Inflammatory macrophage (primary cell): ENCODE measurements around the gene GPRC5C.

Source experiments
- DNase-seq, 2 donors: peaks; one replicate each; pipeline ENCODE4 v3.0.0-alpha.2; 2020 to 2022

The GPRC5C gene

DNA sequence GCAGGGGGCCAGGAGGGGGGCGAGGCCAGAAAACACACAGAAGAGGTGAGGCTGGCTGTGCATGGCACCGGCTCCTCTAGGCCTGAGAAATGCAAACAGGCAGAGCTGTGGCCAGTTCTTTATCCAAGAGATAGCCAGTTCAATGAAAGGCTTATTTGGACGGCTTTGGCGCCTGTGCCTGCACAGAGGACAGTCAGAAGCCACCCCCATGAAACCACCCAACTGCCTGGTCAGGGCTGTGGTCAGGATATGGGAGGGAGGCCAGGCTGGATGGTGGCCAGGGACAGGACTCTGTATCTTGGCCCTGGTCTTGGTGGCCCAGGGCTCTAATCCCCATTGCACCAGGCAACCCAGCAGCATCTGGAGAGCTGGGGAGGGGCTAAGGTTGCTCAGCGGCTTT lies 24.5 kb upstream of the GPRC5C start:
- no peak for DNase-seq

- no peak for DNase-seq
Measured at GRCh38 chr17:74408262-74408661, 23.6 kb upstream of the GPRC5C start.

- no peak for DNase-seq
Measured at GRCh38 chr17:74408815-74409214, 23.1 kb upstream of the GPRC5C start.

DNA sequence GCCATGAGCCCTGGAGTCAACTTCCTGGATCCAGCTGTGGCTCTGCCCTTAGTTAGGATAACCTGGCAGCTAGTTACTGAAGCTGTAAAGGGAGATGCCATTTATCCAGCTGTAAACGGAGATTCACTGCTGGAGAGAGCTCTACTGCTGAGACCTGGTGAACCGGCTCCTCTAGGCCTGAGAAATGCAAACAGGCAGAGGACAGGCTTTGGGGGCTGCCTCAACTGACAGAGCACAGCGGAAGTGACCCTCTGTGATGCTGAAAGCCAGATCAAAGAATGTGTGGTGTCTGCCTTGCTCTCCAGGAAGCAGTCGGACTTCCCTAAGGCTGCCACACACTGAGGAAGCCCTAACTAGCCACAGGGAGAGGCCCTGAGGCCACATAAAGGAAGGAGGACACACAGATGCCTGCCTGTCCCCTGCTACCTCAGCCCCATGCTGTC lies 21.9 kb upstream of the GPRC5C start:
- no peak for DNase-seq

DNA sequence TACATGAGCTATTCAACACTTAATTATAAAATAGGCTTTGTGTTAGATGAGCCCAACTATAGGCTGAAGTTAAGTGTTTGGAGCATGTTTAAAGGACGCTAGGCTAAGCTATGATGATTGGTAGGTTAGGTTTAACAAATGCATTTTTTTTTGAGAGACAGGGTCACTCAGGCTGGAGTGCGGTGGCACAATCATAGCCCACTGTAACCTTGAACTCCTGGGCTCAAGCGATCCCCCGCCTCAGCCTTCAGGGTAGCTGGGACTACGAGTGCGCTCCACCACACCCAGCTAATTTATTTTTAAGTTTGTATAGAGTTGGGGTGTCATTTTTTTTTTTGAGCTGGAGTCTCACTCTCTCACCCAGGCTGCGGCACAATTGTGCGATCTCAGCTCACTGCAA lies 19.3 kb upstream of the GPRC5C start:
- no peak for DNase-seq

GRCh38 chr17:74413491-74413890 lies 18.4 kb upstream of the GPRC5C start:
- DNase-seq: no peak

- DNase-seq: no peak
Measured at GRCh38 chr17:74414510-74414909, 17.4 kb upstream of the GPRC5C start.

- no peak for DNase-seq
Measured at GRCh38 chr17:74415608-74416396, 16.1 kb upstream of the GPRC5C start.

DNA sequence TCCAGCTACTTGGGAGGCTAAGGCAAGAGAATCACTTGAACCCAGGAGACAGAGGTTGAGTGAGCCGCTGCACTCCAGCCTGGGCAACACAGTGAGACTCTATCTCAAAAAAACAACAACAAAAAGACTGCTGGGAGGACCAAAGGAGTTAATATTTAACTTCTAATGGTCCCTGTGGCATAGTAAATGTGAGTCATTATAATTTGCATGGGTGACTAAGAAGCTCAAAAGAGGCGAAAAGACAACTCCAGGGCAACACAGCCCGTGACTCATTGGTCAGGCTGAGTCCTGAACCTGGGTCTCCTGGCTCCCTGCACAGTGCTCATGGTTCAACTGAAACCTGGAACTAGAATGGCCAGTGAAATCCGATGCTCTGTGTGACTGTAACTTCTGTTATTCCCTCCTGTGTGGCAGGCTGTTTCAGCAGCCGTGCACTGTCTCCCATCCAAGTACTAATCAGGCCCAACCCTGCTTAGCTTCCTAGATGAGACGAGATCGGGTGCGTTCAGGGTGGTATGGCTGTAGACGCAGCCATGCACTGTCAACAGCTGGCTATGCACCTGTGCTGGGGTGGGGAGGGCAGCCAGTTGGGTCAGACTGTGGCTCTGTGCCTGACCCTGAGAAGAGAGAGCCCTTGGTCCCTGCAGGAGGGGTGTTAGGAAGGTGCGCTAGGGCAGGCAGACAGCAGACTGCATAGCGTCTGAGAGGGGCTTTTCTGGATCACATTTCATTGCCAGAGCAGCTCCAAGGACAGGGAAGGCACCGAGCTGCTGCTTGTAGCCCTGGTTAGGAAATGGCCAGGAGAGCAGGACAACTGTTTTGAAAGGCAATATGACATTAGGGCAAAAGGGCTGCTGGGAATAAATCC lies 14.5 kb upstream of the GPRC5C start:
- peak; percentile 32 to 53 for DNase-seq

- DNase-seq: no peak
Measured at GRCh38 chr17:74419928-74420411, 11.9 kb upstream of the GPRC5C start.

DNA sequence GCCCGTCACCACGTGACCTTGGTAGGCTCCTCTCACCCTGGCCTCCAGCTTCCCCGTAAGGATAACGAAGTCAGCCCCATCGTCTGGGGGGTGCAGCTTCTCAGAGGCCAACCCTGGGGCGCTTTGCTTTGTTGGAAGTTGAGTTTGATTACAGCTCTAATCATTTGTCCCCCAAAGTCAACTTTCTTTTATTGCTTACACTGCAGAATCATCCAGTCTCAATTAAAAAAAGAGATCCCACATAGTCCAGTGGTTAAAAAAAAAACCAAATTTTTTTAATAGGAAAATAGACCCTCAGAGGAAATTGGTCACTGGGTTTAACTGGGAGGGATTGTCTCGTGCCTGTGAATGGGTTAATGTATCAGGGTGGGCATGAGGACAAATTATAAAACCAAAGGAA lies 7.8 kb upstream of the GPRC5C start:
- DNase-seq: no peak

DNA sequence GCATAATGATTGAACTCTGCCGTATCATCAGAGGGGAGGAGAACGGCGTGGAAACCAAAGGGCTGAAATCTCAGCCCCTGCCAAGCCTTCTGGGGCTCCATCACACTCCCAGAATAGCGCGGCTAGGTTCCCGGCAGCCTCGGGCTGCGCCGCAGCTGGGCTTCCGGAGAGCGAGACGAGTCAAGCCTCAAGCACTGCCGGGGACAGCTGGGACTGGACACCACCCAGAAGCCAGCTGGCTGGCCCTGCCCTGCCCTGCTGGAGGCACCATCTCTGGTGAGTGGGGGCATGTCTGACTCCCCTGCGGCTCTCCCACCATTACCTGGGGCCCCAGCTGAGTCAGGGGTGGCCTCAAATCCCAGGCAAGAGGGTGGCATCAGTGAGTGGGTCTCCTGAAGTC lies 7.2 kb upstream of the GPRC5C start:
- DNase-seq: no peak

DNA sequence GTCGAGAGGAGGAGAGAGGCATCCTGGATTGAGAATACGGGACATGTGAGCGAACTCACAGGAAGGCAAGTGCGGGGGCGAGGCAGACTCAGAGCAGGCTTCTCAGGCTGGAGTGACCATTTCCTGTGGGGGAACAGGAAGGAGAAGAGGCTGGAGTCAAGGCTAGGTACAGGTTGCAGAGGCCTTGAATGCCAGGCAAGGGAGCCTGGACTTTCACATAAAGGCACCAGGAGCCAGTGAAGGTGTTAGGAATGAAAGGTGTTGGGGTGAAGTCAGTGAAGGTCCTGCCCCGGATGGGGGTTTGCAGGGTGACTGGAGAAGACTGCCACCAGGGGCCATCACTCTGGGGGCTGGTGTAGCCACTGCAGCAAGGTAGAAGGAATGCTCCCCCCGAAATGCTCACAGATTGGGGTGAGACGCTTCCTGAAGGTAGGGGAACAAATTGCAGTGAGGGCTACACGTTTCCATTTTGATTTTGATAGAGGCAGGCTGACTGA lies 5.3 kb upstream of the GPRC5C start:
- DNase-seq: peak in 1 of 2 donors; percentile 18

- no peak for DNase-seq
Measured at GRCh38 chr17:74427048-74427762, 4.7 kb upstream of the GPRC5C start.

DNA sequence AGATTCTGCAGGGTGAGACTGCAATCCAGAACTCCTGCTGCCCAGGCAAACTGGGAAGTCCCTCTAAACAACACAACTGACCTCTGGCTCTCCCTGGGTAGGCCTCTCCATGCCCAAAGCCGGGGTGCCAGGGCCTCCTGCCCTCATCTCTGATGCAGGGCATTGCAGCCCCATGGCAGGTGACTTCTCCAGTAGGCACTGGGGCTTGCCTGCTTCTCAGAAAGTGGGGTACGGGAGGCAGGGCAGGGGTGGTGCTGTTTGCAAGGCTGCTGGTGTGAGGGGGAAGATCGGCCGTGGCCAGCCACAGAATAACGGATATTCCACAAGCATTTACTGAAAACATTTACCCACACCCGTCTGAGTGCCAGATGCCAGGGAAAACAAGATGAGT lies 4.1 kb upstream of the GPRC5C start:
- DNase-seq: no peak

GRCh38 chr17:74429604-74430384 lies 2.1 kb upstream of the GPRC5C start:
- no peak for DNase-seq

DNA sequence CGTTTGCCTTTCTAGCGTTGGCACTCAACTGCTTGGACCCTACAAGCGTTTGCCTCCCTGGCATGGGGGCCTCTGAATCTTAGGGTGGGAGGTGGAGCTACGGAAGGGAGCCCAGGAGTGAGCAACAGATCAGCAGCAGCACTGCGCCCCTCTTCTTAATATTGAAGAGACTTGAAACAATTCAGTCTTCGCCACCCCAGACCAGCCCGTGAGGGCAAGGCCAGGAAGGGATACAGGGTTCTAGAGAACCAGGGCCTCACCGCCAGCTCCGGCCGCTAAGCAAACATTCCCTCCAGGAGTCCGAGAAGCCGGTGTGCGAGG lies 1.5 kb upstream of the GPRC5C start:
- DNase-seq: no peak

DNA sequence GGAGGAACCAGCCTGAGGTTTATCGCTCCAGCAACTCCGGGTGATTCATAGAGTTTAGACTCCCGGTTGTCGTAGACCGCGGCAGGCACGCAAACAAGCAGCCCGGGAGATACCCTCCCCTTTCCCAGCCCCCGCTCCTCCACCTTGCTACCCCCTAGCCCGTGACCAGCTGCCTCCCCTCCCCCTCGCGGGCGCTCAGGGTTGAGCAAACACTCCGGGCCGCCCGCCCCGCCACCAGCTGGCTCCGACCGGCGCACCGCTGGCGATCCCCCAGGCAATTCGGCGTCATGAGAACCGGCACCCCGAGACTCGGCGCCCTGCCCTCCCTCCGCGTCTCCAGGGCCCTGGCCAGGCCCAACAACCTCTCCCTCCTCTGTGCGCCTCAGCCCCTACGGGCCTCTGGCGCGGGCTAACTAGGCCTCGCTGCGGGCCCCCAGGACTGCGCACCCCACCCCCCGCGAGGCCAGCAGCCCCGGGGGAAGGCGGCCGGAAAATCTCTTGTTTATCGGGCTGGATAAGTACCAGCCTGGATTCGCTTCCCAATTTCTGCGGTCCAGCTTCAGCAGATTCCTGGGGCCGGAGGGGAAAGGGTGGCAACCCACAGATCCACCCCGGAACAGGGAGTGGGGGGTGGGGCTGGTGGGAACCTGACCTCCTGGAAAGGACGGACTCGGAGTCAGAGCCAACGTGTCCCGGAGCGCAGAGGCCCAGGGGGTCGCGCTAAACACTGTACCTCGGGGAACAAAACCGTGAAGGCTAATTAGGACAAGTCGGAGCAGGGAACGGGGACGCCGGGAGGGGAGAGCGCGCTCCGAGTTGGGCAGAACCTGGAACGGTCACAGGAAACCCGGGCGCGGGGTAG lies 951 bp upstream of the GPRC5C start:
- DNase-seq: no peak

GRCh38 chr17:74432424-74432690 lies 469 bp downstream of the GPRC5C start:
- DNase-seq: no peak

DNA sequence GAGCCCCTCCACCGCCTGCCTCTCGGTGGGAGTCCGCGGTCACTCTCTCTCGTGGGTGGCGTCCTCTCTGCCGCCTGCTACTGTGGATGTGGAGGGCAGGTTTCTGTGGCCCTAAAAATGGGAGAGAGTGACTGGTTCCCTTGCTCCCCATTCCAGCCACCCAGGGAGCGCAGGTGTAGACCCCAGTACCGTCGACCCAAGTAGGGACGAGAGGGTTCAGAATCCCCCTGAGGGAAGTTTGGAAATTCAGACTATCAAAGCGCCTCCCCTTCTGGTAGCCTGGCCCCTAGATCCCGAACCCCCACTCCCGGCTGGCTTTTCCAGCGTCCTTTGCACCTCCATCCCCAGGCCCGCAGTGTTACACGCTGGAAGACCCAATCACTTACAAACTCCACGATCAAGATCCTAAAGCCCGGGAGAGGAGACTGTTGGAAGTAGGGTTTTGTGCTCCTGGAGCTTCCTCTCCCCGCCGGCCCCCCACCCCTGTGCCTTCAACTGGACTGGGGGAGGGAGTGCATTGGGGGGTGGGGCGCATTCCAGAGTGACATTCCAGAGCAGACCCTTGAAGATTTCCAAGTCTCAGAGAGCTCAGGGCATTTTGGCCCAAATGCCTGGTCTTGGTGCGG lies 991 bp downstream of the GPRC5C start:
- DNase-seq: no peak
